ENCODE data around the gene IPCEF1. TPM values are rescaled to one million over a fixed set of nuclear protein-coding genes. Genes with fewer than 3 reads are reported as not detected.

The IPCEF1 gene
- total and polyA plus RNA-seq, 5 donors, result 0.07 to 1.8 (median 1.1) TPM

DNA sequence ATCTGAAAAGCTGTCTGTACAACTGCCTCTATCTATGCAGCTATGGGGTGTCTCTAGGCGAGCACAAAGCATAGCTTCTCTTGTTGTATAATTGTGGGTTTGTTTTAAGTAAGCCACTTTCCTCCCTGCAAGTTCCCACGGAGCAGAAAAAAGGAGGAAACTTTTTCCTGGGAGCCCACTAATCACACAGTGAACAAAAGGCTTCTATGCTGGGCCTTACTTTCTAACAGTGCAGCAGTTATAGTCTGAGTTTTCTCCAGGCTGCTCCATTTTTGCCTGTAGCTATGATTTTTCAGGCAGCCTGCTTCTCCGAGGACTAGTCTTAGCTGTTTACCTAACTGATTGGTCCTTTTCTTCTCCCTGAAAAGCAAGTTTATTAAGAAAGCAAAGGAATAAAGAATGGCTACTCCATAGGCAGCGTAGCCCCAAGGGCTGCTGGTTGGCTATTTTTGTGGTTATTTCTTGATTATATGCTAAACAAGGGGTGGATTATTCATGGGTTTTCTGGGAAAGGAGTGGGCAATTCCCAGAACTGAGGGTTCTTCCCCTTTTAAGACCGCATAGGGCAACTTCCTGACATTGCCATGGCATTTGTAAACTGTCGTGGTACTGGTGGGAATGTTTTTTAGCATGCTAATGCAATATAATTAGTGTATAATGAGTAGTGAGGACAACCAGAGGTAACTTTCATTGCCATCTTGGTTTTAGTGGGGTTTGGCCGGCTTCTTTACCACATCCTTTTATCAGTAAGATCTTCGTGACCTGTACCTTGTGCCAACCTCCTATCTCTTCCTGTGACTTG is 233.2 kb downstream of the IPCEF1 start:
- DNase-seq (no peak), ATAC-seq (no peak)
- Histone ChIP-seq H3K4me3 (ENCODE audit: low read length) (no peak overlapping the region), H3K9me3 (ENCODE audit: control insufficient read depth, low read length) (no peaks in the 10 kb centered on the region), H3K4me1 (ENCODE audit: control insufficient read depth, insufficient read depth, low read length) (no peaks in the 10 kb centered on the region), H3K27ac (ENCODE audit: low read length) (no peak overlapping the region), H3K27me3 (ENCODE audit: control insufficient read depth, insufficient read depth) (no peaks in the 10 kb centered on the region)
- intact Hi-C loops (cut with DNase I), result no loop called here
- WGBS, result 63% methylated on average over 8 of the region's 8 CpGs

DNA sequence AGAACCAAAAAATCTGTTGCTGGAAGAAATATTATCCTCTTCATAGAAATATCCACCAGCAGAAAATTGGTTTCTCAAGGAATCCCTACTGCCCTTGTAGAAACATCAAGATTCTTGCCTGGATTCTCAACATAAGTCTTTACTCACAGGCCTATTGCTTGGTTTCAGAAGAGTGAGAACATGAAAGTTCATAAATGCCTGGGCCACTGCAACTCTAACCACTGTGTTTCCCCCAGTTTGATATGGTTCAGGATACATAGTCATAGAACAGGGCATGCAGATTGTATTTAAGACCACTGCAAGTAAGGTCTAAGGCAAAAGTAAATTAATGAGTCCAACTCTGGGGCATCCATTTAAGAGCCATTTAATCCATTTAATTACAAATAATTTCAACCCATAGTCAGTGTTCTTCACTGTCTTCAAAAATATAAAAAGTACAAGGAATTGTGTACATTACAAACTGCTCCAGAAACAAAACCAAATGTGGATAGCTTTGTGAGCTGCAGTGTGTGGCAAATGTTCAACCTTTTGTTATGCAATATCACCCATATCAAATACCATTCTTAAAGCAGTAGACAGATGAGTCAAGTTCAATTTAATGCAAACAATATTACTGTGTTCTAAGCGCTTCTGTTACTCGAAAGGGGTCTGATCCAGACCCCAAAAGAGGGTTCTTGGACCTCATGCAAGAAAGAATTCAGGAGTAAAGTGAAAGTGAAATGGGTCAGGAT is 234.2 kb downstream of the IPCEF1 start:
- Histone ChIP-seq H3K9me3 (ENCODE audit: control insufficient read depth, low read length) (no peaks in the 10 kb centered on the region), H3K27me3 (ENCODE audit: control insufficient read depth, insufficient read depth) (no peaks in the 10 kb centered on the region), H3K27ac (ENCODE audit: low read length) (no peak overlapping the region), H3K4me3 (ENCODE audit: low read length) (no peak overlapping the region), H3K4me1 (ENCODE audit: control insufficient read depth, insufficient read depth, low read length) (no peaks in the 10 kb centered on the region)
- DNase-seq, result no peak
- intact Hi-C loops (cut with DNase I), result no loop called here
- WGBS, result 79% methylated on average over 2 of the region's 2 CpGs
- no peak for ATAC-seq

DNA sequence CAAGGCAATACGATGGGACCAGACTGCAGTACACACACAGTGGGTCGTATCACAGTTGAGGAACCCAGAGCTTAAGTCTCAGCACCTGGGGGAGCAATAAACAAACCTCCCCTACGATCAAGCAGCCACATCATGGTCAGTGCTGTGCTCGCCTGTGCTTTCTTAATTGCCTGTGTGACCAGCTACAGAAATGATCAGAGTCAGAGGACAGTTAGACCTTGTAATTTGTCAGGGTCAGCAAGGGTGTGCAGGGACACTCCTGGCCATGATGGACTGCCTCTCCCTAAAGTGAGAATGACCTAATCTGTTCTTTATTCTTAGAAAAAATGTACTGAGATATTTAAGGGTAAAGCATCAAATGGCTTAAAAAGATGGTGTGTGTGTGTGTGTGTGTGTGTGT is 239.1 kb downstream of the IPCEF1 start:
- no peak overlapping the region for H3K4me3 ChIP-seq (ENCODE audit: low read length)
- no peaks in the 10 kb centered on the region for H3K9me3 ChIP-seq (ENCODE audit: control insufficient read depth, low read length)
- H3K27me3 ChIP-seq (ENCODE audit: control insufficient read depth, insufficient read depth), result peaks cover 3% of the 10 kb centered on the region
- no peak for ATAC-seq
- no peaks in the 10 kb centered on the region for H3K4me1 ChIP-seq (ENCODE audit: control insufficient read depth, insufficient read depth, low read length)
- intact Hi-C loops (cut with DNase I), result no loop called here
- 74% methylated on average over 4 of the region's 4 CpGs for WGBS
- H3K27ac ChIP-seq (ENCODE audit: low read length), result no peak overlapping the region
- DNase-seq, result no peak

DNA sequence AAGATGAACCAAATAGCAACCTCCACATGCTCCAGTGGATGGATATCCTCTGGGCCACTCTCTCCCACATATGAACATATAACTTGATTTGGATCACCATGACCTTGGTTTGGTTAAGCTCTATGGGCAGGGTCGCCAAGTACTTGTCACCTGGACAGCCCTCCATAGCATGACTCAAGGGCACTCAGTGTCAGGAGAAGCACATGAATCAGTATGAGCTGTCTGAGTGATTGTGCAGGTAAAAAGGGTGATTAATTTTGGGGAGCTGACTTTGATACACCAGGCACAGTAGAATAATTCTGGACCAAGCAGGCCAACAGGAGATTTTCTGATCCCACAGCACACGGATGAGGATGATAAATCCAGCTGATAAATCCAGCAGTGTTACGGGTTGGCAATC is 243.2 kb downstream of the IPCEF1 start:
- intact Hi-C loops (cut with DNase I), result no loop called here
- Histone ChIP-seq H3K27ac (ENCODE audit: low read length) (no peak overlapping the region), H3K4me1 (ENCODE audit: control insufficient read depth, insufficient read depth, low read length) (no peaks in the 10 kb centered on the region), H3K27me3 (ENCODE audit: control insufficient read depth, insufficient read depth) (peaks cover 3% of the 10 kb centered on the region), H3K4me3 (ENCODE audit: low read length) (no peak overlapping the region), H3K9me3 (ENCODE audit: control insufficient read depth, low read length) (no peaks in the 10 kb centered on the region)
- no peak for DNase-seq
- ATAC-seq, result no peak
- 80% methylated on average over 3 of the region's 3 CpGs for WGBS

DNA sequence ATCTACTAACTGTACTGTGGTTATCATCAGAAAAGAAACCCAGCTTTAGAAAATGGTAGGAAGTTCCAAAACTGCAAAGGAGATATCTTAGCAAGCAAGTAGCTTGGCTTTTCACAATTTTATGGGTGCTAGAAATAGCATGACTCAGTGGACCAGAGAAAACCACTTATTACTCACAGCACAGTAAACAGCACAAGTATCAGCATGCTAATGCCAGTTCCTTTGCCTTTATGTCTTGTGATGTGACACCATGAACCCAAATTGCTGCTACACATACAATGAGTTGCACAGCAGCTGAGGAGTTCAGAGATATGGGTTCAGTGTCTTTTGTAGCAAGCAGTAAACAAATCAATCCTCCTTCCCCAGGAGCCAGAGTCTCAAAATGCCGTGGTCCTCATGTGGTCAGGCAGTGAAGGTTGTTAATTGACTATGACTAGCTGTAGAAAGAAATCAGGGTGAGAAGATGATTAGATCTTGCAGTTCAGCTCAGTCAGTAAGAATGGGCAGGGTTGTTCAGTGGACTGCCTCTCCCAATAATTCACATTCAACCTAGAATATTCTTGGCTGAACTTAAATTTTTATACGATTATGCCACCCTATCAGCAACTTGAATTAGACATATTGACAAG is 244.3 kb downstream of the IPCEF1 start:
- no peak overlapping the region for H3K27ac ChIP-seq (ENCODE audit: low read length)
- H3K9me3 ChIP-seq (ENCODE audit: control insufficient read depth, low read length), result no peaks in the 10 kb centered on the region
- intact Hi-C loops (cut with DNase I), result no loop called here
- H3K27me3 ChIP-seq (ENCODE audit: control insufficient read depth, insufficient read depth), result peaks cover 3% of the 10 kb centered on the region
- 79% methylated on average over 2 of the region's 2 CpGs for WGBS
- H3K4me3 ChIP-seq (ENCODE audit: low read length), result no peak overlapping the region
- no peak for ATAC-seq
- H3K4me1 ChIP-seq (ENCODE audit: control insufficient read depth, insufficient read depth, low read length), result no peaks in the 10 kb centered on the region
- DNase-seq, result no peak

DNA sequence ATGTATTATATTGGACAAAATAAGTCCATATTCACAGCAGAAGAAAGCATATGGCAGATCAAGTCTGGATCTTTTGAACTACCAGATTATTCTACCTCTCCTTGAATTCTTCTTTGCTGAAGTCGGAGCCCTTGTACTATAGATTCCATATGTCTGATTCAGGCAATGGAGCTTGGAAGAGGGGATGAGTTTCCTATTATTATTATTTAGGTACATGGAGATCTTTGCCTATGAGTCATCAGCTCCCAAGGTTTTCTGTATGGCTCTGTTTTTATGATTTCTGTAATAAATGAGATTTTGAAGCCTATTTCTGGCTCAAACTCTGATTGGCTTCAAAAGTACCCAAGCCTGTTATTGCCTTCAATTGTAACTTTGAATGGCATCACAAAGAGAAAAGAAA is 245.6 kb downstream of the IPCEF1 start:
- DNase-seq (no peak), ATAC-seq (no peak)
- intact Hi-C loops (cut with DNase I), result no loop called here
- H3K27me3 ChIP-seq (ENCODE audit: control insufficient read depth, insufficient read depth), result peaks cover 3% of the 10 kb centered on the region
- no peak overlapping the region for H3K4me3 ChIP-seq (ENCODE audit: low read length)
- no peak overlapping the region for H3K27ac ChIP-seq (ENCODE audit: low read length)
- WGBS, result 81% methylated on average over 1 of the region's 1 CpG
- H3K9me3 ChIP-seq (ENCODE audit: control insufficient read depth, low read length), result no peaks in the 10 kb centered on the region
- H3K4me1 ChIP-seq (ENCODE audit: control insufficient read depth, insufficient read depth, low read length), result no peaks in the 10 kb centered on the region

DNA sequence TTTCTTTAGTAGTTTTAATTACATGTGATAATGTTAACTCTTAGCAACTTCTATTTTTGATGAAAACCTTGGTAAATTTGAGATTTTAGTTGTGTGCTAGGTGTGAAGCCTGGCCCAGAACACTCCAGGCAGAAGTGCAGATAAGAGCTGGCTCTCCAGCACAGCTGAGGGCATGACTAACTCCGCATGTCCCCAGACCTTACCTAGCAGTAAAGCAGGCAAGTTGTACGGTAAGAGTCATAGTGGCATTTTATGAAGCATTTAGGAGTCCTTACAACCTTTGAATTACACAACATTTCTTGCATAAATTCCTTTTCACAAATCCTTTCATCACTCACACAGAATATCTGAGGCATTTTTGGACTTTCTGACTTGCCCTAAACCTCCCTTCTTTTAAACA is 250.4 kb downstream of the IPCEF1 start:
- Histone ChIP-seq H3K27me3 (ENCODE audit: control insufficient read depth, insufficient read depth) (no peaks in the 10 kb centered on the region), H3K27ac (ENCODE audit: low read length) (no peak overlapping the region), H3K4me1 (ENCODE audit: control insufficient read depth, insufficient read depth, low read length) (no peaks in the 10 kb centered on the region), H3K9me3 (ENCODE audit: control insufficient read depth, low read length) (no peaks in the 10 kb centered on the region), H3K4me3 (ENCODE audit: low read length) (no peak overlapping the region)
- intact Hi-C loops (cut with DNase I), result no loop called here
- DNase-seq (no peak), ATAC-seq (no peak)
- WGBS, result 78% methylated on average over 2 of the region's 2 CpGs

Other genes with a start within 250 kb of the IPCEF1 start
- 10 to 100 TPM; 17.8 to 21.1 (median 18.5) TPM for gene CNKSR3, start 153.9 kb upstream of the IPCEF1 start, total RNA-seq
- gene CNKSR3, start 153.9 kb upstream of the IPCEF1 start, polyA plus RNA-seq, result 7.9 TPM